CD14-positive monocyte (primary cell): ENCODE data around the gene PPP4R3A. TPM values are rescaled to one million over a fixed set of nuclear protein-coding genes. Genes with fewer than 3 reads are reported as not detected.

Experiments
- DNase-seq, 3 donors: peaks; one replicate each; pipeline ENCODE4 v3.0.0-alpha.2; 2011 to 2022
- H2AFZ ChIP-seq: 2 replicates; pipeline ENCODE4 v1.6.0; 2012; ENCODE audit warnings: mild to moderate bottlenecking, low read depth, low read length, inconsistent platforms; ENCODE audit not compliant: insufficient read depth, poor library complexity, severe bottlenecking
- H3K27ac ChIP-seq, 2 donors: 1 replicate in 1 of 2; 2 replicates in 1 of 2; pipeline ENCODE4 v1.5.1; 2012 to 2013; ENCODE audit warnings: low read length in 2 of 2, control low read depth in 1 of 2, inconsistent platforms in 1 of 2, low read depth in 1 of 2, mild to moderate bottlenecking in 1 of 2
- H3K27me3 ChIP-seq, 2 donors: one replicate each; pipeline versions ENCODE4 v1.6.0 to v1.6.1; 2011 to 2013; ENCODE audit warnings: low read length in 2 of 2; ENCODE audit not compliant: control insufficient read depth in 2 of 2, insufficient read depth in 2 of 2
- H3K36me3 ChIP-seq, 2 donors: replicated peaks in 1 of 2; 1 replicate in 1 of 2; 2 replicates in 1 of 2; pipeline versions ENCODE4 v1.5.1 to v1.6.1; 2012 to 2013; ENCODE audit warnings: low read length in 2 of 2, control low read depth in 1 of 2, inconsistent platforms in 1 of 2, mild to moderate bottlenecking in 1 of 2; ENCODE audit not compliant: insufficient read depth in 2 of 2, control insufficient read depth in 1 of 2
- H3K4me1 ChIP-seq, 2 donors: 1 replicate in 1 of 2; 2 replicates in 1 of 2; pipeline versions ENCODE4 v1.5.1 to v1.6.1; 2012 to 2013; ENCODE audit warnings: low read length in 2 of 2, control low read depth in 1 of 2, inconsistent platforms in 1 of 2, mild to moderate bottlenecking in 1 of 2, moderate library complexity in 1 of 2; ENCODE audit not compliant: insufficient read depth in 2 of 2, control insufficient read depth in 1 of 2
- H3K4me2 ChIP-seq: replicated peaks from 2 replicates; pipeline ENCODE3; 2012; ENCODE audit warnings: low read length, moderate library complexity, mild to moderate bottlenecking; ENCODE audit not compliant: poor library complexity, severe bottlenecking; ENCODE audit errors: extremely low read depth
- H3K4me3 ChIP-seq, 3 experiments: fragments of 200-600 bp in 1 of 3; sonication (generic) in 1 of 3; replicated peaks in 1 of 3; 1 replicate in 2 of 3; 2 replicates in 1 of 3; pipeline ENCODE4 v1.5.1; 2011 to 2013; ENCODE audit warnings: low read length in 3 of 3, mild to moderate bottlenecking in 3 of 3, control low read depth in 2 of 3, low read depth in 2 of 3, inconsistent platforms in 1 of 3, moderate library complexity in 1 of 3
- H3K79me2 ChIP-seq: 2 replicates; pipeline ENCODE4 v1.6.0; 2012; ENCODE audit warnings: mild to moderate bottlenecking, control low read depth, inconsistent platforms, low read length, moderate library complexity; ENCODE audit not compliant: insufficient read depth
- H3K9ac ChIP-seq: 2 replicates; pipeline ENCODE4 v1.6.0; 2017; ENCODE audit warnings: low read length, mild to moderate bottlenecking; ENCODE audit not compliant: insufficient read depth, poor library complexity, severe bottlenecking
- H3K9me3 ChIP-seq, 2 donors: replicated peaks in 1 of 2; 1 replicate in 1 of 2; 2 replicates in 1 of 2; pipeline versions ENCODE4 v1.5.1 to v1.6.1; 2012 to 2013; ENCODE audit warnings: low read length in 2 of 2, control low read depth in 1 of 2; ENCODE audit not compliant: control insufficient read depth in 1 of 2, insufficient read depth in 1 of 2
- H4K20me1 ChIP-seq: 2 replicates; pipeline ENCODE4 v1.6.0; 2012; ENCODE audit warnings: mild to moderate bottlenecking, low read length, control low read depth, moderate library complexity; ENCODE audit not compliant: insufficient read depth
- H3K27ac Mint-ChIP-seq, 7 donors: one replicate each; pipeline ENCODE4 v1.8.0; 2020; ENCODE audit warnings: mild to moderate bottlenecking in 7 of 7, mixed read lengths in 7 of 7, moderate library complexity in 6 of 7, inconsistent platforms in 2 of 7
- H3K27me3 Mint-ChIP-seq, 3 donors: one replicate each; pipeline ENCODE4 v1.8.0; 2021 to 2022; ENCODE audit warnings: low read depth in 3 of 3, mild to moderate bottlenecking in 3 of 3, mixed read lengths in 3 of 3, moderate library complexity in 3 of 3, inconsistent platforms in 1 of 3
- H3K36me3 Mint-ChIP-seq, 2 donors: one replicate each; pipeline ENCODE4 v1.8.0; 2020; ENCODE audit warnings: mixed read lengths in 2 of 2, inconsistent platforms in 1 of 2, mild to moderate bottlenecking in 1 of 2
- H3K4me1 Mint-ChIP-seq: one replicate; pipeline ENCODE4 v1.8.0; 2020; ENCODE audit warnings: mild to moderate bottlenecking, mixed read lengths
- H3K4me3 Mint-ChIP-seq, 2 donors: one replicate each; pipeline ENCODE4 v1.8.0; 2020; ENCODE audit warnings: mild to moderate bottlenecking in 2 of 2, mixed read lengths in 2 of 2, moderate library complexity in 1 of 2
- H3K9me3 Mint-ChIP-seq, 7 donors: one replicate each; pipeline ENCODE4 v1.8.0; 2020 to 2022; ENCODE audit warnings: mixed read lengths in 7 of 7, mild to moderate bottlenecking in 6 of 7, moderate library complexity in 6 of 7, inconsistent platforms in 2 of 7
- CTCF ChIP-seq: fragments of 200-600 bp; IDR thresholded peaks from one replicate; pipeline ENCODE4 v1.8.0; 2022; ENCODE audit warnings: antibody characterized with exemption, mild to moderate bottlenecking
- WGBS: methylation state at CpG from one replicate; pipeline ENCODE4 v1.1.5; 2013; ENCODE audit warnings: missing lambda C conversion rate; ENCODE audit not compliant: insufficient coverage; 5-methylcytosine and 5-hydroxymethylcytosine counted together
- intact Hi-C, 2 donors: fragments of 100-400 bp; cut with micrococcal nuclease; formaldehyde crosslinking; loops; one replicate each; pipeline versions ENCODE4 v1.15.0 to v1.15.1; 2023
- polyA plus RNA-seq, 3 donors: library from polyadenylated mRNA; depleted of rRNA in 1 of 3; unstranded in 2 of 3; stranded (reverse) in 1 of 3; fragments of 300-500 nt in 2 of 3; fragments of >200 nt in 1 of 3; fragmentation: Illumina TruSeq in 2 of 3; gene quantifications; 1 replicate in 2 of 3; 2 replicates in 1 of 3; pipeline ENCODE4 v1.2.3, GENCODE V29; 2012 to 2021

Gene PPP4R3A
- polyA plus RNA-seq, 3 donors = 31.4 to 71.0 (median 41.2) TPM

- under 1% methylated on average over 12 of the region's 18 CpGs for WGBS
- peaks cover 71% of the 10 kb centered on the region for H3K79me2 ChIP-seq
- H3K27me3 Mint-ChIP-seq = peaks cover 0 to under 1% (median 0%) of the 10 kb centered on the region in 3 donors
- H3K9me3 Mint-ChIP-seq = peaks cover 0 to 2% (median 0%) of the 10 kb centered on the region in 7 donors
- no peaks in the 10 kb centered on the region for H3K9me3 ChIP-seq
- H2AFZ ChIP-seq = peak overlapping the region; percentile 74
- no peaks in the 10 kb centered on the region for H3K27me3 ChIP-seq
- H3K27ac ChIP-seq = peak overlapping the region; percentile 44 to 90
- peak overlapping the region; percentile 98 for H3K4me2 ChIP-seq
- peak overlapping the region; percentile 83 to 96 (median 90) for H3K27ac Mint-ChIP-seq
- peaks cover 8 to 24% of the 10 kb centered on the region in 2 donors for H3K36me3 ChIP-seq
- peaks cover 61 to 82% of the 10 kb centered on the region in 2 donors for H3K4me1 ChIP-seq
- H3K4me3 Mint-ChIP-seq = peak overlapping the region; percentile 98 to 99
- H3K4me1 Mint-ChIP-seq = peaks cover 75% of the 10 kb centered on the region
- H3K4me3 ChIP-seq = peak overlapping the region; percentile 64 to 99 (median 72)
- peak overlapping the region; percentile 81 for H3K9ac ChIP-seq
- peak in 2 of 3 donors; percentile 24 to 44 for DNase-seq
- peaks cover 31 to 39% of the 10 kb centered on the region in 2 donors for H3K36me3 Mint-ChIP-seq
- TF ChIP-seq CTCF = no peak
- H4K20me1 ChIP-seq = peaks cover 59% of the 10 kb centered on the region
- intact Hi-C loops = loop anchor here (5.0 to 10.0 kb wide), 2 partner anchors 54 to 171 kb away; partner anchors contain the start of gene GPR68 (in 1 of the 2)
These were observed 94.0 kb downstream of the PPP4R3A start for GRCh38 chr14:91415794-91416743.

GRCh38 chr14:91414475-91414833 lies 95.7 kb downstream of the PPP4R3A start:
- H3K27me3 Mint-ChIP-seq = no peaks in the 10 kb centered on the region
- no peak overlapping the region for H2AFZ ChIP-seq
- peaks cover 87% of the 10 kb centered on the region for H3K79me2 ChIP-seq
- H3K4me1 ChIP-seq = peaks cover 58 to 81% of the 10 kb centered on the region in 2 donors
- H3K9me3 ChIP-seq = no peaks in the 10 kb centered on the region
- no peaks in the 10 kb centered on the region for H3K9me3 Mint-ChIP-seq
- H3K36me3 ChIP-seq = peaks cover 12 to 40% of the 10 kb centered on the region in 2 donors
- no peak for TF ChIP-seq CTCF
- H3K4me2 ChIP-seq = peak overlapping the region; percentile 98
- peak overlapping the region; percentile 3 to 99 (median 8) for H3K4me3 ChIP-seq
- peak overlapping the region in 1 of 2 donors; percentile 49 for H3K27ac ChIP-seq
- WGBS = 43% methylated on average over 3 of the region's 3 CpGs
- peak overlapping the region in 5 of 7 donors; percentile 37 to 90 (median 71) for H3K27ac Mint-ChIP-seq
- peak overlapping the region; percentile 9 for H3K9ac ChIP-seq
- intact Hi-C loops = loop anchor here in 1 of 2 donors (10.0 kb wide), 1 partner anchor 170 kb away; the partner anchor contains the start of gene GPR68
- no peak for DNase-seq
- H4K20me1 ChIP-seq = peaks cover 75% of the 10 kb centered on the region
- H3K4me1 Mint-ChIP-seq = peaks cover 79% of the 10 kb centered on the region
- H3K36me3 Mint-ChIP-seq = peaks cover 44 to 55% of the 10 kb centered on the region in 2 donors
- H3K4me3 Mint-ChIP-seq = peak overlapping the region; percentile 76 to 98
- H3K27me3 ChIP-seq = no peaks in the 10 kb centered on the region
